Activated naive CD8-positive, alpha-beta T cell treated with anti-CD3 and anti-CD28 coated beads, Interleukin-2, amount 10 ng/mL, durations not matched to agents 7 days and 5 days (primary cell): Measurements from ENCODE around the gene MTRFR. TPM values are rescaled to one million over a fixed set of nuclear protein-coding genes. Genes with fewer than 3 reads are reported as not detected.
"Not testable (repeated sequence)": the region's sequence is repeated elsewhere in the genome, so short reads cannot be mapped to it uniquely, and the experiment has no call there.

Experiments used
- ATAC-seq: fragments of 150-1000 bp; cut with Tn5 transposase; one replicate; pipeline ENCODE4 v1.10.0; 2021; ENCODE audit warnings: low read depth, moderate library complexity
- POLR2A ChIA-PET: fragments of 350-600 bp; sonication (Branson Sonifier 250); formaldehyde crosslinking; loops from one replicate; lab custom pipeline; 2021; ENCODE audit warnings: antibody characterized with exemption; lab: Charles Lee
- DNase-seq: peaks from one replicate; pipeline ENCODE4 v3.0.0; 2021
- H3K27ac Mint-ChIP-seq: one replicate; pipeline ENCODE4 v1.8.0; 2022; ENCODE audit warnings: mild to moderate bottlenecking, mixed read lengths
- H3K27me3 Mint-ChIP-seq: one replicate; pipeline ENCODE4 v1.8.0; 2022; ENCODE audit warnings: mild to moderate bottlenecking, moderate library complexity, mixed read lengths
- H3K36me3 Mint-ChIP-seq: one replicate; pipeline ENCODE4 v1.8.0; 2021; ENCODE audit warnings: mild to moderate bottlenecking, mixed read lengths
- H3K4me1 Mint-ChIP-seq: one replicate; pipeline ENCODE4 v1.8.0; 2021; ENCODE audit warnings: mixed read lengths
- H3K4me3 Mint-ChIP-seq: one replicate; pipeline ENCODE4 v1.8.0; 2022; ENCODE audit warnings: mild to moderate bottlenecking, moderate library complexity, mixed read lengths
- H3K9me3 Mint-ChIP-seq: one replicate; pipeline ENCODE4 v1.8.0; 2021; ENCODE audit warnings: mixed read lengths
- total RNA-seq, 2 experiments: library from RNA; stranded (reverse); gene quantifications; one replicate each; pipeline ENCODE4 v1.2.3, GENCODE V29; 2021

The MTRFR gene
- total RNA-seq: 10 to 100 TPM; 41.2 to 42.1 TPM

DNA sequence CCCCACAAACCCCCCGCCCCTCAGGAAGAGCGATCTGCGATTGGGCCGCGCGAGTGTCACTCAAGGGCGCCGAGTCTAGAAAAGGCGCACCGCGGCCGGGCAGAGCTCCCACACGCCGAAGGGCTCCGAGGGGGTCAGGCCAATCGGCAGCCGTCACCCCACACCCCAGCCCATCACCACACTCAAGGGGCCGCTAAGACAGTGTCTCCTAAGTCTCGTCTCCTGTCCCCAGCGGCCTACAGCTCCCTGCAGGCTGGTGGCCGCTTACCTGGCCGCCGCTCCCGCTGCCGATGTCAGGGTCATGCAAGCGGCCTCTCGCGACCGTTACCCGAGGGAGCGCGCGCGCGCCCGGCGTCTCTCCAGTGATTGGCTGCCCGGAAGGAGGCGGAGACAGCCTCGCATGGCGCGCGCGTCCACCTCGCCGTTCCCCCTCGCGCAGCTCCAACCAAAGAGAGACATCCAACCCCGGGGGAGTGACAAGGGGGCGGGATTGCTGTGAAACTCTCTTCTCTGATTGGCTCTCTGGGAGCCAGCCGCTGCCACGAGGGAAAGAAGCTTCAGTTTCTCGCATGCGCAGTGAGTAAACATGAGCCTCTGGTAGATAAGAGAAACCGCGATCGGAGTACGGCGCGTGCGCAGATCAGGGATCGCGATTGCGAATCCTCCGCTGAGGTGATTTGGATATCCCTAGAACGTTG, at the start of gene MTRFR, which contains the start of gene MPHOSPH9:
TSS of gene MTRFR (plus strand) at position 630 of the 698 bp plus-strand sequence. CDS start 20,239 bp downstream, outside the sequence.
TSS of gene MPHOSPH9 (minus strand) at position 335 of the 698 bp plus-strand sequence. CDS start 2,777 bp downstream, outside the sequence.
- POLR2A ChIA-PET: interaction anchor here (0.5 to 4.1 kb wide), 66 partner anchors 8 to 732 kb away, joined by 3 to 91 read pairs (median 4); partner anchors contain the start of genes ABCB9, ARL6IP4, DDX55 and DNAH10
- peak within 1 kb of the TSS; percentile 94 for H3K27ac Mint-ChIP-seq

GRCh38 chr12:123187637-123188036, 45.6 kb upstream of the MTRFR start:
- POLR2A ChIA-PET: no interaction called here
- no peak overlapping the region for H3K4me3 Mint-ChIP-seq
- H3K36me3 Mint-ChIP-seq: peaks cover 36% of the 10 kb centered on the region
- no peak for DNase-seq
- no peak for ATAC-seq
- no peak overlapping the region for H3K27ac Mint-ChIP-seq
- H3K9me3 Mint-ChIP-seq: no peaks in the 10 kb centered on the region
- H3K4me1 Mint-ChIP-seq: peaks cover 9% of the 10 kb centered on the region
- H3K27me3 Mint-ChIP-seq: no peaks in the 10 kb centered on the region

More for the DNA sequence above, at the start of gene MTRFR, which contains the start of gene MPHOSPH9:
- no peaks in the 10 kb centered on the region for H3K9me3 Mint-ChIP-seq
- peak within 1 kb of the TSS; percentile 100 for H3K4me3 Mint-ChIP-seq
- H3K27me3 Mint-ChIP-seq: no peaks in the 10 kb centered on the region
- DNase-seq (peak; percentile 98), ATAC-seq (peak; percentile 86)
- peaks cover 57% of the 10 kb centered on the region for H3K4me1 Mint-ChIP-seq
- peaks cover 10% of the 10 kb centered on the region for H3K36me3 Mint-ChIP-seq

- DNase-seq (no peak), ATAC-seq (no peak)
- Mint-ChIP-seq H3K4me3 (no peak overlapping the region), H3K36me3 (peaks cover 33% of the 10 kb centered on the region), H3K4me1 (peaks cover 16% of the 10 kb centered on the region), H3K27me3 (no peaks in the 10 kb centered on the region), H3K27ac (peak overlapping the region; percentile 80), H3K9me3 (no peaks in the 10 kb centered on the region)
- POLR2A ChIA-PET: interaction anchor here (0.6 to 0.7 kb wide), 2 partner anchors 88 to 425 kb away, joined by 4 to 5 read pairs; no protein-coding TSS in a partner anchor
These were observed 33.3 kb upstream of the MTRFR start for GRCh38 chr12:123199936-123200335.

GRCh38 chr12:123200414-123200813, 32.8 kb upstream of the MTRFR start:
- Mint-ChIP-seq H3K27me3 (no peaks in the 10 kb centered on the region), H3K36me3 (peaks cover 34% of the 10 kb centered on the region), H3K27ac (peak overlapping the region; percentile 80), H3K9me3 (no peaks in the 10 kb centered on the region), H3K4me1 (peaks cover 16% of the 10 kb centered on the region), H3K4me3 (peak overlapping the region; percentile 32)
- no peak for DNase-seq
- ATAC-seq: peak; percentile 60
- POLR2A ChIA-PET: no interaction called here

GRCh38 chr12:123206794-123207193, 26.4 kb upstream of the MTRFR start:
- H3K36me3 Mint-ChIP-seq: peaks cover 36% of the 10 kb centered on the region
- not testable (repeated sequence) for H3K27ac Mint-ChIP-seq, H3K9me3 Mint-ChIP-seq, H3K4me3 Mint-ChIP-seq, DNase-seq, H3K27me3 Mint-ChIP-seq, ATAC-seq, H3K4me1 Mint-ChIP-seq
- POLR2A ChIA-PET: interaction anchor here (0.6 kb wide), 1 partner anchor 26 kb away, joined by 3 read pairs; no protein-coding TSS in a partner anchor

DNA sequence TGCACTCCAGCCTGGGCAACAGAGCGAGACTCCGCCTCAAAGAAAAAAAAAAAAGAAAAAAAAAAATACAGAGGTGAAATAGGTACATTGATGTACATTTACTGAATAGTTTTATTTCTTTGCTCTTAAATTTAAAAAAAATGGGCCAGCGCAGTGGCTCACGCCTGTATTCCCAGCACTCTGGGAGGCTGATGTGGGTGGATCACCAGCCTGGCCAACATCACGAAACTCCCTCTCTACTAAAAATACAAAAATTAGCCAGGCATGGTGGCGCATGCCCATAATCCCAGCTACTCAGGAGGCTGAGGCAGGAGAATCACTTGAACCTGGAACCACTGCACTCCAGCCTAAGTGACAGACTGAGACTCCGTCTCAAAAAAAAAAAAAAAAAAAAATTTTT, 25.4 kb upstream of the MTRFR start:
- H3K4me1 Mint-ChIP-seq, H3K27me3 Mint-ChIP-seq, H3K27ac Mint-ChIP-seq, H3K4me3 Mint-ChIP-seq, ATAC-seq, POLR2A ChIA-PET, H3K9me3 Mint-ChIP-seq, DNase-seq: not testable (repeated sequence)
- peaks cover 33% of the 10 kb centered on the region for H3K36me3 Mint-ChIP-seq

DNA sequence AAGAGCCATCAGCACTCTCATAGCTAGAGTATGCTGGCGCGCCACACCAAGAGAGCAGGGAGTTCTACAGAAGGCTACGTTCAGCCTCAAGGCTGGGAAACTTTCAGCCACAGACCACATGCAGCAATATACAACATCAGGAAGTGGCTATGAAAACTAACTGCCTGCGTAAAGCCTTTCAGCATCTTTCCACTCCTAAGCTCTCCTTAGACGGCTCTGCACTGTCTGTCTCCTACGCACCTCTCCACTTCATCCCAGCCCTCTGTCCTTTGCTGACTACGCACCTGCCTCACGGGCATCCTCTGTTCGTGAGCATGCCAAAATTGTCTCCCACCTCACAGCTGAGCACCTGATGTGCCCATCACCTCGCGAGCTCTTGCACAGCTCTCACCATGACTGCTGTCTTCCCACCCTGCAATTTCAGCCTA, 10.0 kb upstream of the MTRFR start:
- ATAC-seq: peak; percentile 96
- Mint-ChIP-seq H3K27me3 (no peaks in the 10 kb centered on the region), H3K27ac (peak overlapping the region; percentile 98), H3K9me3 (no peaks in the 10 kb centered on the region), H3K36me3 (peaks cover 34% of the 10 kb centered on the region), H3K4me3 (peak overlapping the region; percentile 88), H3K4me1 (peaks cover 35% of the 10 kb centered on the region)
- POLR2A ChIA-PET: interaction anchor here (0.5 to 3.1 kb wide), 11 partner anchors 9 to 249 kb away, joined by 3 to 91 read pairs (median 5); partner anchors contain the start of genes MPHOSPH9, MTRFR and OGFOD2
- DNase-seq: peak; percentile 63

- Mint-ChIP-seq H3K4me1 (peaks cover 54% of the 10 kb centered on the region), H3K4me3 (no peak overlapping the region), H3K27me3 (no peaks in the 10 kb centered on the region), H3K27ac (peak overlapping the region; percentile 15), H3K36me3 (peaks cover 30% of the 10 kb centered on the region), H3K9me3 (no peaks in the 10 kb centered on the region)
- ATAC-seq (no peak), DNase-seq (no peak)
- POLR2A ChIA-PET: no interaction called here
These were observed 7.8 kb upstream of the MTRFR start for GRCh38 chr12:123225443-123225842.

DNA sequence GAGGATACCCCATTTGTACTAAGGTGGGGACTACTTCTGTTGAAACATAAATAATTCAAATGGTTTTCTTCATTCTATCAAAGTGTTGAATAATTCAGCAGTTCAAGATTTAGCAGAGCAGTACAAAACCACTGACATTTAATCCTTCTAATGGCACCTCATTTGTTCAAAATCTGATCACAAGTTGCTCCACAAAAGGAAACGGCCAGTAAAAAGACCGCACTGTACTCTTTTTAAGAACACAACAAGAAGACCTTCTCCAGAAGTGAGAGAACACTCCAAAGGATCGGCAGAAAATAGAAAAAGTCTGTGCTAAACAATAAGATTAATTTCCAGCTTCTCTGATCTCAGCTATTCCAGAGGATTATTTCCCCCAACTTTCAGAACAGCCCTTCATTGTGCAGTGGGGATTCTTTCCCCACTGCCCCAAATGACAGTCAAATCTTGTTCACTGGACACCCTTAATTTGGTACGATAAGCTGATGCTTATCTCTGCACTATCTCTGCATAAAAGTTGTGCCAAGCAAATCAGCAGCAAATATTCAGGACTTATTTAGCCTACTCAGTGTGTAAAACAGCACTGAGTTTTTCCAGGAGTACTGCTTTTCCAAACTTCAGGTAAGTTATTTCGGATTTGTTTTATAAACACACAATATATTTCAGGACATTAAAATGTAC, 5.5 kb upstream of the MTRFR start:
- ATAC-seq (no peak), DNase-seq (no peak)
- H3K27ac Mint-ChIP-seq: peak overlapping the region; percentile 61
- no peaks in the 10 kb centered on the region for H3K27me3 Mint-ChIP-seq
- H3K4me3 Mint-ChIP-seq: peak overlapping the region; percentile 62
- H3K9me3 Mint-ChIP-seq: no peaks in the 10 kb centered on the region
- H3K4me1 Mint-ChIP-seq: peaks cover 60% of the 10 kb centered on the region
- POLR2A ChIA-PET: interaction anchor here (1.2 kb wide), 1 partner anchor 11 kb away, joined by 3 read pairs; no protein-coding TSS in a partner anchor
- peaks cover 23% of the 10 kb centered on the region for H3K36me3 Mint-ChIP-seq

DNA sequence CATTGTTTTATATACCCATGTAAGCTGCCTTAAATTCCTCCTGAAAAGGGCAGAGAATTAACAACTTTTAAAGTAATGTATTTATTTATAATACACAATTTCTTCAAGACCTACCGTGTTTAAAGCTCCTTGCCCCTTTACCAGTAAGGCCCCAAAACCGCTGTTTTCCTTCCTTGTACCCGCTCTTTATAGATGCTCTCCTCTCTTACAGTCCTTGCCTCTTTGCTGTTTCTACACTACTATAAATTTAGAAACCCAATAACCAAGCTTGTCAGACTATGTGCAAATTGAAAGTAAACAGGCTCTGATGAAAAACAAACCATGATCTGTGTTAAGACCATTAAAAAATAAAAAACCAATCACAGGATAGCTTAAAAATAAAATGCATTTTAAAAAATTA, 4.2 kb upstream of the MTRFR start:
- no peak for DNase-seq
- ATAC-seq: no peak
- peaks cover 22% of the 10 kb centered on the region for H3K36me3 Mint-ChIP-seq
- no peaks in the 10 kb centered on the region for H3K27me3 Mint-ChIP-seq
- peak overlapping the region; percentile 98 for H3K27ac Mint-ChIP-seq
- no peaks in the 10 kb centered on the region for H3K9me3 Mint-ChIP-seq
- POLR2A ChIA-PET: interaction anchor here (0.6 to 1.3 kb wide), 6 partner anchors 10 to 263 kb away, joined by 3 to 5 read pairs (median 3); partner anchors contain the start of genes ABCB9 and OGFOD2
- H3K4me1 Mint-ChIP-seq: peaks cover 51% of the 10 kb centered on the region
- peak overlapping the region; percentile 96 for H3K4me3 Mint-ChIP-seq

GRCh38 chr12:123231931-123232330, 1.3 kb upstream of the MTRFR start:
- no peak for ATAC-seq
- no peaks in the 10 kb centered on the region for H3K9me3 Mint-ChIP-seq
- peak overlapping the region; percentile 94 for H3K27ac Mint-ChIP-seq
- peak overlapping the region; percentile 100 for H3K4me3 Mint-ChIP-seq
- peaks cover 54% of the 10 kb centered on the region for H3K4me1 Mint-ChIP-seq
- peaks cover 16% of the 10 kb centered on the region for H3K36me3 Mint-ChIP-seq
- no peaks in the 10 kb centered on the region for H3K27me3 Mint-ChIP-seq
- POLR2A ChIA-PET: interaction anchor here (0.7 to 4.1 kb wide), 25 partner anchors 9 to 392 kb away, joined by 3 to 91 read pairs (median 10); partner anchors contain the start of genes ABCB9, ARL6IP4, DDX55 and KMT5A
- DNase-seq: no peak

GRCh38 chr12:123232472-123232806, 797 bp upstream of the MTRFR start:
- Mint-ChIP-seq H3K27me3 (no peaks in the 10 kb centered on the region), H3K4me1 (peaks cover 58% of the 10 kb centered on the region), H3K9me3 (no peaks in the 10 kb centered on the region), H3K4me3 (peak overlapping the region; percentile 100), H3K27ac (peak overlapping the region; percentile 94), H3K36me3 (peaks cover 14% of the 10 kb centered on the region)
- ATAC-seq (no peak), DNase-seq (no peak)
- POLR2A ChIA-PET: interaction anchor here (0.5 to 4.1 kb wide), 52 partner anchors 10 to 706 kb away, joined by 3 to 91 read pairs (median 4); partner anchors contain the start of genes ABCB9, ARL6IP4, DDX55 and DNAH10
